Hepatocyte (in vitro differentiated cells): ENCODE data around the gene TPRN. TPM values are rescaled to one million over a fixed set of nuclear protein-coding genes. Genes with fewer than 3 reads are reported as not detected.

ENCODE experiments used
- DNase-seq: peaks from one replicate; pipeline ENCODE4 v3.0.0-alpha.2; 2016; ENCODE audit warnings: low spot score
- H2AFZ ChIP-seq: fragments of 200-600 bp; sonication (generic); 2 replicates; pipeline ENCODE4 v1.6.0; 2016; ENCODE audit warnings: antibody characterized with exemption, mild to moderate bottlenecking
- H3K27ac ChIP-seq: fragments of 200-600 bp; sonication (generic); 2 replicates; pipeline ENCODE4 v1.5.1; 2016; ENCODE audit warnings: mild to moderate bottlenecking
- H3K27me3 ChIP-seq: fragments of 200-600 bp; sonication (generic); 2 replicates; pipeline ENCODE4 v1.6.1; 2016
- H3K36me3 ChIP-seq: fragments of 200-600 bp; sonication (generic); replicated peaks from 2 replicates; pipeline ENCODE4 v1.5.1; 2016; ENCODE audit warnings: low read depth; ENCODE audit not compliant: insufficient read depth
- H3K4me1 ChIP-seq: fragments of 200-600 bp; sonication (generic); 2 replicates; pipeline ENCODE4 v1.5.1; 2016; ENCODE audit warnings: mild to moderate bottlenecking, moderate library complexity; ENCODE audit not compliant: insufficient read depth
- H3K4me2 ChIP-seq: fragments of 200-600 bp; sonication (generic); 2 replicates; pipeline ENCODE4 v1.6.0; 2016
- H3K4me3 ChIP-seq: fragments of 200-600 bp; sonication (generic); 2 replicates; pipeline ENCODE4 v1.5.1; 2016; ENCODE audit warnings: mild to moderate bottlenecking
- H3K79me2 ChIP-seq: fragments of 200-600 bp; sonication (generic); 2 replicates; pipeline ENCODE4 v1.6.0; 2017; ENCODE audit warnings: mild to moderate bottlenecking
- H3K9me2 ChIP-seq: fragments of 200-600 bp; sonication (generic); replicated peaks from 2 replicates; pipeline ENCODE4 v1.6.0; 2017; ENCODE audit warnings: mild to moderate bottlenecking; ENCODE audit not compliant: insufficient read depth
- H3K9me3 ChIP-seq: fragments of 200-600 bp; sonication (generic); 2 replicates; pipeline ENCODE4 v1.5.1; 2016; ENCODE audit warnings: low read depth, mild to moderate bottlenecking
- H4K20me1 ChIP-seq: fragments of 200-600 bp; sonication (generic); 2 replicates; pipeline ENCODE4 v1.6.0; 2016; ENCODE audit warnings: mild to moderate bottlenecking; ENCODE audit not compliant: insufficient read depth, poor library complexity, severe bottlenecking
- EZH2 ChIP-seq: fragments of 200-600 bp; sonication (generic); IDR thresholded peaks from 2 replicates; pipeline ENCODE4 v1.6.1; 2016; ENCODE audit warnings: antibody characterized with exemption, mild to moderate bottlenecking, borderline replicate concordance
- EZH2phosphoT487 ChIP-seq: fragments of 200-600 bp; sonication (generic); IDR thresholded peaks from one replicate; pipeline ENCODE4 v1.6.1; 2018; ENCODE audit warnings: antibody characterized with exemption, mild to moderate bottlenecking, low read depth, moderate library complexity; ENCODE audit not compliant: unreplicated experiment, severe bottlenecking
- WGBS: methylation state at CpG from one replicate; pipeline ENCODE4 v1.1.6; 2016; ENCODE audit warnings: low lambda C conversion rate; ENCODE audit errors: missing lambda C conversion rate; 5-methylcytosine and 5-hydroxymethylcytosine counted together
- microRNA-seq: library from miRNA; unstranded; fragments of <30 nt; microRNA quantifications from one replicate; pipeline ENCODE4, GENCODE V29; 2017
- polyA plus RNA-seq: library from polyadenylated mRNA; unstranded; fragments of >200 nt; fragmentation: Nextera tagmentation; extraction: Ambion mirVana; gene quantifications from 2 replicates; pipeline ENCODE4 v1.2.1, GENCODE V29; 2016
- small RNA-seq: library from RNA; depleted of rRNA; stranded (forward); fragments of <200 nt; gene quantifications from one replicate; pipeline ENCODE3, GENCODE V24; 2014
- total RNA-seq: library from RNA; depleted of rRNA; stranded (reverse); fragments of >200 nt; gene quantifications from 2 replicates; pipeline ENCODE4 v1.2.3, GENCODE V29; 2014
- TF ChIP-seq, protein P1 (sequence below): fragments of 200-600 bp; sonication (generic); IDR thresholded peaks from 2 replicates; pipeline ENCODE4 v1.5.1; 2016; ENCODE audit warnings: antibody characterized with exemption, mild to moderate bottlenecking; ENCODE audit not compliant: poor library complexity

The TPRN gene
- total and polyA plus RNA-seq, 2 experiments from 2014 or later = 34.4 to 104 TPM

DNA sequence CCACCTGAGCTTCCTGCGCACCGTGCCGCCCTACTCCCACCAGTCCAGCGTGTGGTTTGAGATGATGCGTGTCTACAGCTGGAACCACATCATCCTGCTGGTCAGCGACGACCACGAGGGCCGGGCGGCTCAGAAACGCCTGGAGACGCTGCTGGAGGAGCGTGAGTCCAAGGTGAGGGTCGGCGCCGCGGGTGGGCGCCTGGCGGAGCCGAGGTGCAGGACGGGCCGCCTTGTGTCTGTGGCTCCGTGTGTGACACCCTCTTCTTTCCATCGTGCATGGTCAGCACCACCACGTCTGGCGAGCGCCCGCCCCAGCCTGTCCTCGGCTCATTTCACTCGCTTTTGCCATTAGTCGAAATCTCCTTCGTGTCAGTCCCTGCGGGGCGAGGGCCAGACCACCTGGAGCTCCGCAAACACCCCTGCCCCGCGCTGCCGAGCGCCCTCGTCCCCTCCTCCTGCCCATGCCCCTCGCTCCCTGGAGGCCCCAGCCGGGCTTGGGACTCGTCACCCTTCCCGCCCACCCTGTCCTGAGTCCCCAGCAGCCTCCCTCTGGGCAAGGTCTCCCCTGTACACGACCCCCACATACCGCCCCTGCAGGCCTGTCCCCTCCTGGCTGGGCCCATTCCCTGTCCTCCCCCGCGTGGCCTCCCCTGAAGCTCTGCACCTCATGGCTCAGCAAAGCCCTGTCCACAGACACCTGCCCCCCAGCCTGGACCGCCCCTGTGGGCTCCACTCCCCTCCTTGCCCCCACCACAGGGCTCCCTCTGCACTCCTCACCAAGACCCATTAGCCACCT lies 54.6 kb downstream of the TPRN start:
- H3K27ac ChIP-seq = no peak overlapping the region
- DNase-seq = no peak
- H3K36me3 ChIP-seq = no peaks in the 10 kb centered on the region
- no peaks in the 10 kb centered on the region for H4K20me1 ChIP-seq
- WGBS = 54% methylated on average over 20 of the region's 49 CpGs
- no peak overlapping the region for H3K4me3 ChIP-seq
- no peaks in the 10 kb centered on the region for H3K79me2 ChIP-seq
- H3K9me3 ChIP-seq = no peaks in the 10 kb centered on the region
- H2AFZ ChIP-seq = no peak overlapping the region
- no peaks in the 10 kb centered on the region for H3K4me1 ChIP-seq
- no peaks in the 10 kb centered on the region for H3K9me2 ChIP-seq
- no peak overlapping the region for H3K4me2 ChIP-seq
- no peak for TF ChIP-seq EZH2
- TF ChIP-seq, protein P1, sequence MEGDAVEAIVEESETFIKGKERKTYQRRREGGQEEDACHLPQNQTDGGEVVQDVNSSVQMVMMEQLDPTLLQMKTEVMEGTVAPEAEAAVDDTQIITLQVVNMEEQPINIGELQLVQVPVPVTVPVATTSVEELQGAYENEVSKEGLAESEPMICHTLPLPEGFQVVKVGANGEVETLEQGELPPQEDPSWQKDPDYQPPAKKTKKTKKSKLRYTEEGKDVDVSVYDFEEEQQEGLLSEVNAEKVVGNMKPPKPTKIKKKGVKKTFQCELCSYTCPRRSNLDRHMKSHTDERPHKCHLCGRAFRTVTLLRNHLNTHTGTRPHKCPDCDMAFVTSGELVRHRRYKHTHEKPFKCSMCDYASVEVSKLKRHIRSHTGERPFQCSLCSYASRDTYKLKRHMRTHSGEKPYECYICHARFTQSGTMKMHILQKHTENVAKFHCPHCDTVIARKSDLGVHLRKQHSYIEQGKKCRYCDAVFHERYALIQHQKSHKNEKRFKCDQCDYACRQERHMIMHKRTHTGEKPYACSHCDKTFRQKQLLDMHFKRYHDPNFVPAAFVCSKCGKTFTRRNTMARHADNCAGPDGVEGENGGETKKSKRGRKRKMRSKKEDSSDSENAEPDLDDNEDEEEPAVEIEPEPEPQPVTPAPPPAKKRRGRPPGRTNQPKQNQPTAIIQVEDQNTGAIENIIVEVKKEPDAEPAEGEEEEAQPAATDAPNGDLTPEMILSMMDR = no peak
- TF ChIP-seq EZH2phosphoT487 = no peak
- H3K27me3 ChIP-seq = peaks cover 25% of the 10 kb centered on the region

DNA sequence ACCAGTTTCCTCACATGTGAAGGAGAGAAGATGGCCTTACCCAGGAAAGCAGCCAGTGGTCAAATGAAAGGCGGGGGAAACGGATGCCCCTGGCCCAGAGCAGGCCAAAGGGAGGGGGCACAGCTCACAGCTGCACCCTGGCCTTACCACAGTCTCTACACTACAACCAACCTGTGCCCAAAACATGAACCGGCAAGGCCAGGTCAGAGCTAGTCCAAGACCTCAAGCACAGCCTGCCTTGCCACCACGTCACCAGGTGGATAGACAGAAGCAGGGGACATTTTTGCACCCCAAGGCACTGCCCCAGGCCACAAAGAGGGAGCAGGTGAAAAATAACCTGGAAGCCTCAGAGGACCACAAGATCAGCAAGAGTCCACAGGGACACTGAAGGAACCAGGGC lies 57.1 kb downstream of the TPRN start:
- TF ChIP-seq EZH2 (no peak), EZH2phosphoT487 (no peak)
- TF ChIP-seq, protein P1 = no peak
- no peaks in the 10 kb centered on the region for H3K9me3 ChIP-seq
- DNase-seq = no peak
- H3K4me2 ChIP-seq = no peak overlapping the region
- 85% methylated on average over 4 of the region's 4 CpGs for WGBS
- H3K36me3 ChIP-seq = no peaks in the 10 kb centered on the region
- H3K4me1 ChIP-seq = no peaks in the 10 kb centered on the region
- no peaks in the 10 kb centered on the region for H3K9me2 ChIP-seq
- H3K79me2 ChIP-seq = no peaks in the 10 kb centered on the region
- H3K27me3 ChIP-seq = peaks cover 47% of the 10 kb centered on the region
- no peak overlapping the region for H3K27ac ChIP-seq
- no peak overlapping the region for H3K4me3 ChIP-seq
- no peaks in the 10 kb centered on the region for H4K20me1 ChIP-seq
- no peak overlapping the region for H2AFZ ChIP-seq

DNA sequence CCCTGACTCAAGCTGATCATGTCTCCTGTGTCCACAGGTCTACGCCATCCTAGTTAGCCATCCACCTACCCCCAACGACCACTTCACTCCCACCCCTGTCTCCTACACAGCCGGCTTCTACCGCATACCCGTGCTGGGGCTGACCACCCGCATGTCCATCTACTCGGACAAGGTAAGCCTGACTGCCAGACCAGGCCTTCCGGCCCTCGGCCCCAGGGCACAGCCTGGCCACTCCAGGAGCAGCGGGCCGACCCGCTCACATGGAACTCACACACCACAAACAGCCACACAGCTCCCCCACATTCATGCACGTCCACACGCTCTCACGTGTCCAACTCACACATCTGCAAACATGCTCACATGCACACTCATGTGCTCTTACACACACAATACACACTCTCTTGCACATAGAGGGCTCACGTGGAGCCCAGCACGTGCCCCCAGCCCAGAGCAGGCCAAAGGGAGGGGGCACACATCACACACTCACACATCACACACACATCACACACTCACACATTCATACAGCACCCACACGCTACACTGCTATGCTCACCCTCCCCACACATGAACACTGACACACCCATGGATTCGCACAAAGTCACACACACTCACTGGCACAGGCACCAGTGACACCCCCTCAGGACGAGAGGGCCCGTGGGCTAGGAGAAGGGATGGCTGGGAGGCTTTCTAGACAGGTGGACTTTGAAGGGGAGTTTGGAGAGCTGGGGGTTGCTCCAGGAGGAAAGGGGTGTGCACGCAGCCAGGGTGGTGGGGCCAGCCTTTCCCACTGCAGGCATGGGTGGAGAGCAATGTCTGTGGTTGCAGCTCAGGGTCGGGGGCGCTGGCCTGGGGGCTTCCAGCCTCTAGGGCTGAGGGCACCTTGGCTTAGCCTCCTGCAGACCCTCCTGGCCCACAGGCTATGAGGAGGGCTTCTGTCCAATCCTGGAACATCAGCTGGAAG lies 58.3 kb downstream of the TPRN start:
- TF ChIP-seq EZH2 (no peak), EZH2phosphoT487 (no peak)
- TF ChIP-seq, protein P1 = no peak
- no peaks in the 10 kb centered on the region for H3K4me1 ChIP-seq
- H4K20me1 ChIP-seq = no peaks in the 10 kb centered on the region
- peaks cover 59% of the 10 kb centered on the region for H3K27me3 ChIP-seq
- no peak overlapping the region for H3K27ac ChIP-seq
- WGBS = 81% methylated on average over 23 of the region's 24 CpGs
- no peaks in the 10 kb centered on the region for H3K9me2 ChIP-seq
- no peak overlapping the region for H3K4me2 ChIP-seq
- DNase-seq = no peak
- H3K36me3 ChIP-seq = no peaks in the 10 kb centered on the region
- H2AFZ ChIP-seq = no peak overlapping the region
- no peaks in the 10 kb centered on the region for H3K9me3 ChIP-seq
- no peak overlapping the region for H3K4me3 ChIP-seq
- H3K79me2 ChIP-seq = no peaks in the 10 kb centered on the region

Small RNAs within 50 kb of the gene (microRNA-seq; reads per million reads assigned to microRNA genes)
- gene MIR3621 = not detected

Small RNAs within 50 kb of the gene (small RNA-seq; reads per million reads assigned to genes)
- not detected for gene MIR3621

Other genes starting within 250 kb of the TPRN start
Only the 30 nearest of the 32 such genes appear.
- 56.0 and 56.4 TPM in 2 replicates for gene PTGDS, start 223.2 kb downstream of the TPRN start, total RNA-seq
- 290 and 383 TPM in 2 replicates for gene PTGDS, start 223.2 kb downstream of the TPRN start, polyA plus RNA-seq
- gene LCNL1, start 217.7 kb downstream of the TPRN start, total RNA-seq = 0.04 and 0.13 TPM in 2 replicates
- 0.47 and 2.2 TPM in 2 replicates for gene LCNL1, start 217.7 kb downstream of the TPRN start, polyA plus RNA-seq
- gene PAXX, start 208.3 kb downstream of the TPRN start, total RNA-seq = 35.1 and 39.5 TPM in 2 replicates
- gene PAXX, start 208.3 kb downstream of the TPRN start, polyA plus RNA-seq = 89.5 and 97.5 TPM in 2 replicates
- gene CLIC3, start 204.2 kb downstream of the TPRN start, total RNA-seq = 6.6 and 9.9 TPM in 2 replicates
- 45.0 and 63.5 TPM in 2 replicates for gene CLIC3, start 204.2 kb downstream of the TPRN start, polyA plus RNA-seq
- 12.7 and 14.6 TPM in 2 replicates for gene ABCA2, start 172.5 kb downstream of the TPRN start, total RNA-seq
- gene ABCA2, start 172.5 kb downstream of the TPRN start, polyA plus RNA-seq = 15.6 and 21.8 TPM in 2 replicates
- gene FUT7, start 168.7 kb downstream of the TPRN start, total RNA-seq = not detected in 2 replicates
- gene FUT7, start 168.7 kb downstream of the TPRN start, polyA plus RNA-seq = 0.06 TPM in 1 of 2 replicates, not detected in the other
- 12.3 and 12.7 TPM in 2 replicates for gene NPDC1, start 154.6 kb downstream of the TPRN start, total RNA-seq
- 69.8 and 72.7 TPM in 2 replicates for gene NPDC1, start 154.6 kb downstream of the TPRN start, polyA plus RNA-seq
- gene ENTPD2, start 146.7 kb downstream of the TPRN start, total RNA-seq = 1.8 and 2.3 TPM in 2 replicates
- gene ENTPD2, start 146.7 kb downstream of the TPRN start, polyA plus RNA-seq = 1.1 and 3.2 TPM in 2 replicates
- gene SAPCD2, start 130.2 kb downstream of the TPRN start, total RNA-seq = 4.6 and 7.5 TPM in 2 replicates
- gene SAPCD2, start 130.2 kb downstream of the TPRN start, polyA plus RNA-seq = 4.8 and 5.6 TPM in 2 replicates
- gene UAP1L1, start 123.2 kb downstream of the TPRN start, total RNA-seq = 11.2 and 15.6 TPM in 2 replicates
- gene UAP1L1, start 123.2 kb downstream of the TPRN start, polyA plus RNA-seq = 39.1 and 40.1 TPM in 2 replicates
- gene MAN1B1, start 113.8 kb downstream of the TPRN start, total RNA-seq = 54.6 and 60.8 TPM in 2 replicates
- 94.2 and 101 TPM in 2 replicates for gene MAN1B1, start 113.8 kb downstream of the TPRN start, polyA plus RNA-seq
- 206 and 207 TPM in 2 replicates for gene DPP7, start 86.0 kb downstream of the TPRN start, total RNA-seq
- 544 and 678 TPM in 2 replicates for gene DPP7, start 86.0 kb downstream of the TPRN start, polyA plus RNA-seq
- gene GRIN1, start 61.6 kb downstream of the TPRN start, total RNA-seq = not detected in 2 replicates
- not detected in 2 replicates for gene GRIN1, start 61.6 kb downstream of the TPRN start, polyA plus RNA-seq
- gene LRRC26, start 30.7 kb downstream of the TPRN start, total RNA-seq = 0.73 and 1.1 TPM in 2 replicates
- 0.89 and 2.6 TPM in 2 replicates for gene LRRC26, start 30.7 kb downstream of the TPRN start, polyA plus RNA-seq
- gene TMEM210, start 28.7 kb downstream of the TPRN start, total RNA-seq = not detected in 2 replicates
- not detected in 2 replicates for gene TMEM210, start 28.7 kb downstream of the TPRN start, polyA plus RNA-seq
- gene ANAPC2, start 12.2 kb downstream of the TPRN start, total RNA-seq = 21.3 and 26.2 TPM in 2 replicates
- 12.2 and 16.2 TPM in 2 replicates for gene ANAPC2, start 12.2 kb downstream of the TPRN start, polyA plus RNA-seq
- 74.3 and 82.2 TPM in 2 replicates for gene SSNA1, start 12.1 kb downstream of the TPRN start, total RNA-seq
- 128 and 137 TPM in 2 replicates for gene SSNA1, start 12.1 kb downstream of the TPRN start, polyA plus RNA-seq
- 37.6 and 43.5 TPM in 2 replicates for gene TMEM203, start 4.9 kb upstream of the TPRN start, total RNA-seq
- gene TMEM203, start 4.9 kb upstream of the TPRN start, polyA plus RNA-seq = 48.3 and 60.7 TPM in 2 replicates
- 4.4 and 7.8 TPM in 2 replicates for gene NDOR1, start 5.0 kb upstream of the TPRN start, total RNA-seq
- gene NDOR1, start 5.0 kb upstream of the TPRN start, polyA plus RNA-seq = 12.3 and 17.6 TPM in 2 replicates
- 1.6 and 2.3 TPM in 2 replicates for gene RNF208, start 21.5 kb upstream of the TPRN start, total RNA-seq
- 3.3 and 6.6 TPM in 2 replicates for gene RNF208, start 21.5 kb upstream of the TPRN start, polyA plus RNA-seq
- 1.4 and 2.4 TPM in 2 replicates for gene CYSRT1, start 24.4 kb upstream of the TPRN start, total RNA-seq
- 2.1 and 4.3 TPM in 2 replicates for gene CYSRT1, start 24.4 kb upstream of the TPRN start, polyA plus RNA-seq
- gene RNF224, start 26.8 kb upstream of the TPRN start, total RNA-seq = 0.68 and 1.4 TPM in 2 replicates
- 0.88 and 1.1 TPM in 2 replicates for gene RNF224, start 26.8 kb upstream of the TPRN start, polyA plus RNA-seq
- 1.8 and 2.7 TPM in 2 replicates for gene SLC34A3, start 30.2 kb upstream of the TPRN start, total RNA-seq
- gene SLC34A3, start 30.2 kb upstream of the TPRN start, polyA plus RNA-seq = 2.1 and 4.7 TPM in 2 replicates
- 309 and 313 TPM in 2 replicates for gene TUBB4B, start 40.5 kb upstream of the TPRN start, total RNA-seq
- gene TUBB4B, start 40.5 kb upstream of the TPRN start, polyA plus RNA-seq = 388 and 446 TPM in 2 replicates
- not detected in 2 replicates for gene STPG3, start 50.5 kb upstream of the TPRN start, total RNA-seq
- 1.5 and 2.5 TPM in 2 replicates for gene STPG3, start 50.5 kb upstream of the TPRN start, polyA plus RNA-seq
- 36.4 and 41.4 TPM in 2 replicates for gene NELFB, start 54.6 kb upstream of the TPRN start, total RNA-seq
- gene NELFB, start 54.6 kb upstream of the TPRN start, polyA plus RNA-seq = 61.1 and 63.5 TPM in 2 replicates
- 13.7 and 14.4 TPM in 2 replicates for gene TOR4A, start 77.0 kb upstream of the TPRN start, total RNA-seq
- gene TOR4A, start 77.0 kb upstream of the TPRN start, polyA plus RNA-seq = 8.0 and 10.1 TPM in 2 replicates
- 5.3 and 8.2 TPM in 2 replicates for gene NRARP, start 101.5 kb upstream of the TPRN start, total RNA-seq
- gene NRARP, start 101.5 kb upstream of the TPRN start, polyA plus RNA-seq = 13.1 and 18.7 TPM in 2 replicates
- gene EXD3, start 222.4 kb upstream of the TPRN start, total RNA-seq = 7.3 and 11.8 TPM in 2 replicates
- 21.6 and 24.9 TPM in 2 replicates for gene EXD3, start 222.4 kb upstream of the TPRN start, polyA plus RNA-seq
- 7.2 and 8.2 TPM in 2 replicates for gene NOXA1, start 222.7 kb upstream of the TPRN start, total RNA-seq
- gene NOXA1, start 222.7 kb upstream of the TPRN start, polyA plus RNA-seq = 12.5 and 13.9 TPM in 2 replicates